Neutrophil (primary cell): ENCODE data around the gene ARVCF.

Source experiments
- H3K27ac ChIP-seq: fragments of 200-600 bp; sonication (generic); 2 replicates; pipeline ENCODE4 v1.5.1; 2016; ENCODE audit warnings: mild to moderate bottlenecking, moderate library complexity
- H3K27me3 ChIP-seq: fragments of 200-600 bp; sonication (generic); 2 replicates; pipeline ENCODE4 v1.6.0; 2016; ENCODE audit warnings: mild to moderate bottlenecking
- H3K36me3 ChIP-seq: fragments of 200-600 bp; sonication (generic); 2 replicates; pipeline ENCODE4 v1.5.1; 2017
- H3K4me1 ChIP-seq, 2 experiments: fragments of 200-600 bp in 1 of 2; sonication (generic) in 1 of 2; 1 replicate in 1 of 2; 2 replicates in 1 of 2; pipeline versions ENCODE4 v1.5.1 to v1.6.1; 2013 to 2016; ENCODE audit warnings: low read depth in 1 of 2, low read length in 1 of 2, mild to moderate bottlenecking in 1 of 2, moderate library complexity in 1 of 2; ENCODE audit not compliant: control insufficient read depth in 1 of 2, insufficient read depth in 1 of 2
- H3K4me3 ChIP-seq, 2 experiments: fragments of 200-600 bp in 1 of 2; sonication (generic) in 1 of 2; 1 replicate in 1 of 2; 2 replicates in 1 of 2; pipeline ENCODE4 v1.5.1; 2013 to 2016; ENCODE audit warnings: low read depth in 1 of 2, low read length in 1 of 2, mild to moderate bottlenecking in 1 of 2, moderate library complexity in 1 of 2
- H3K9me3 ChIP-seq: fragments of 200-600 bp; sonication (generic); 2 replicates; pipeline ENCODE4 v1.5.1; 2016
- CTCF ChIP-seq: fragments of 200-600 bp; sonication (generic); IDR thresholded peaks from 2 replicates; pipeline ENCODE4 v1.5.1; 2016; ENCODE audit warnings: antibody characterized with exemption

The ARVCF gene

DNA sequence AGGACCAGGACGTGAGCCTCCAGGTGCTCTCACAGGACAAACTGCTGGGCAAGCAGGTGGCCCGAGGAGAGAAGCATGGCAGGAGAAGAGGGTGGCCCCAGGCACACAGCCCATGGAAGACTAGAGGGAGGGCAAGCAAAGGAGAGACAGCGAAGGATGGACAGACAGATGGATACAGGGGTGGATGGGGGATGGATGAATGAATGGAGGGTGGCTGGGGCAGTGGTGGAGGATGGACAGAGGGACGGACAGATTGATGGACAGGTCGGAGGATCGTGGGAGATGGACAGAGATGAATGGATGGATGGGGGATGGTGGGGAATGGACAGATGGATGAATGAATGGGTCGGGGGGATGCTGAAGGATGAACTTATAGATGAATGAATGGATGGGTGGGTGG is 22.7 kb downstream of the ARVCF start:
- peaks cover 2% of the 10 kb centered on the region for H3K27me3 ChIP-seq
- H3K36me3 ChIP-seq: no peaks in the 10 kb centered on the region
- H3K27ac ChIP-seq: no peak overlapping the region
- no peak for TF ChIP-seq CTCF
- no peaks in the 10 kb centered on the region for H3K4me1 ChIP-seq
- no peaks in the 10 kb centered on the region for H3K9me3 ChIP-seq
- H3K4me3 ChIP-seq: no peak overlapping the region

GRCh38 chr22:19992921-19993355 is 23.7 kb downstream of the ARVCF start:
- Histone ChIP-seq H3K36me3 (no peaks in the 10 kb centered on the region), H3K27me3 (peaks cover under 1% of the 10 kb centered on the region), H3K4me1 (no peaks in the 10 kb centered on the region), H3K9me3 (no peaks in the 10 kb centered on the region), H3K4me3 (no peak overlapping the region), H3K27ac (no peak overlapping the region)
- no peak for TF ChIP-seq CTCF

DNA sequence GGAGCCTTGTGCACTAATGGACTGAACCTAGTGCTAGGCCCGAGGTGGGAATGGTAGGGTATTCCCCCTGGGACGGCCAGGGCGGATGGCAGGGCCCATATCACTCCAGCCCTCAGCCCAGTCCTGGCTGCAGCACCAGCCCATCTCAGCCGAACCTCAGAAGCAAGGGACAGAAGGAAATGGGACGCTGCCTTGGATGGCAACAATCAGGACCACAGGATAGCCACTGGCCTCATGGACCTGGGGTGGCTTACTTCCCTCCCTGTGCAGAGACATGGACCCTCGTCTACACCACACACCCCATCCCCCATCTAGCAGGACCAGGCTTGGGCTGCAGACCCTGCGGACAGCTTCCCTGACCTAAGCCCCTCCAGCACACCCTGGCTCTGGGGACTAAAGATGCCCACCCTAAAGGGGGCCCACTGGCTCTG is 24.1 kb downstream of the ARVCF start:
- TF ChIP-seq CTCF: no peak
- Histone ChIP-seq H3K9me3 (no peaks in the 10 kb centered on the region), H3K36me3 (no peaks in the 10 kb centered on the region), H3K4me3 (no peak overlapping the region), H3K27ac (no peak overlapping the region), H3K4me1 (no peaks in the 10 kb centered on the region), H3K27me3 (peaks cover 5% of the 10 kb centered on the region)

DNA sequence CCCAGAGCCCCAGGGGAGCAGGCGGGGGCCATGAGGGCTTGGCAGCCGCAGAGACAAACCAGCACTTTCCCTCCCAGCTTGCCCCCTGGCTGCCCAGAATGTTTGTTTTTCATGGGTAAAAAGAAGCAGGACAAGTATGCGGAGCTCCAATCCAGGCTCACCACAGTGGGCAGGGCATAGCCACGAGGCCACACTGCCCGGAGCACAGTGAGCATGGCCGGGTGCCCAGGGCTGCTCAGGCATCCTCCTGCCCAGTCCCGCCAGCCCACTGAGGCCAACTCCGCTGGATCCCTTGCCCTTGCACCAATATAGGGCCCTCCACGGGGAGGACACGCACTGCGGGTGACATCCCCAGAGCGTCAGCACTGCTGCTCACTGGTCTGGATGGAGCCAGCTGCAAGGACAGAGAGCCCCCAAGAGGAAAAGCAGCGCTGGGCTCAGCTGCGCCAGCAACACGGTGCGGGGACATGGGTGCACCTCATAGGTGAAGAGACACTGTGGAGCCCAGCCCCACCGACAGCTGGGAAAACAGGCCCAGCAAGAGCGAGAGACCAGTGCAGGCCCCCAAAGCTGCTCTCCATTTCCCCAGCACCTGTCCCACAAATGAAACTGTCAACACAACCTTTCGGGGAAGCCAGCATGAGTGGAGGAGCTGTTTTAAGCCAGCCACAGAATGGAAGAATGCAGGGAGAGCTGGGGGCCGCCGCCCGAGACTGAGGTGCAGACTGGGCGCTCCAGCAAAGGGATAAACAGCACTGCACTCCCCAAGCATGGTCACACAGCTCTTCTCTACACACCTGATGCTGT is 24.8 kb downstream of the ARVCF start:
- Histone ChIP-seq H3K9me3 (no peaks in the 10 kb centered on the region), H3K27ac (no peak overlapping the region), H3K4me3 (no peak overlapping the region), H3K4me1 (peaks cover 0 to 2% of the 10 kb centered on the region in 2 experiments), H3K36me3 (no peaks in the 10 kb centered on the region), H3K27me3 (peaks cover 12% of the 10 kb centered on the region)
- TF ChIP-seq CTCF: no peak

DNA sequence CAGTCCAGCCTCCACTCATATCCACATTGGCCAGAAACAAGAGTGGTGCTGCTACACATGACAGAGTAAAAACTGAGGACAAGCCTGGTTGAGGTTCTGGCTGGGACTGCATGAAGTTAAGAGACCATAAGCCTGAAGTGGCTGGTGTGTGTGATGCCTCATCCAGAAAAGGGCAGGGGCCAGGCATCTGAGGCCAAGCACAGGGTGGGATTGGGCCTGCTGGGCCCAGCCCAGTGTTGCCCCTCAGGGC is 25.3 kb downstream of the ARVCF start:
- TF ChIP-seq CTCF: no peak
- no peak overlapping the region for H3K27ac ChIP-seq
- no peaks in the 10 kb centered on the region for H3K9me3 ChIP-seq
- H3K36me3 ChIP-seq: no peaks in the 10 kb centered on the region
- H3K4me3 ChIP-seq: no peak overlapping the region
- H3K27me3 ChIP-seq: peaks cover 17% of the 10 kb centered on the region
- H3K4me1 ChIP-seq: peaks cover 5 to 7% of the 10 kb centered on the region in 2 experiments
